22Rv1 (cell line): ENCODE data around the gene ZNF256.
"Not testable (repeated sequence)": the region's sequence is repeated elsewhere in the genome, so short reads cannot be mapped to it uniquely, and the experiment has no call there.

Experiments used
- ZFX ChIP-seq: fragments of 450-650 bp; IDR thresholded peaks from 2 replicates; pipeline ENCODE4 v1.6.1; 2017; ENCODE audit warnings: antibody characterized with exemption, borderline replicate concordance
- TF ChIP-seq, protein P1 (sequence below): fragments of 450-650 bp; IDR thresholded peaks from 2 replicates; pipeline ENCODE4 v1.5.1; 2017; ENCODE audit warnings: mild to moderate bottlenecking

DNA sequence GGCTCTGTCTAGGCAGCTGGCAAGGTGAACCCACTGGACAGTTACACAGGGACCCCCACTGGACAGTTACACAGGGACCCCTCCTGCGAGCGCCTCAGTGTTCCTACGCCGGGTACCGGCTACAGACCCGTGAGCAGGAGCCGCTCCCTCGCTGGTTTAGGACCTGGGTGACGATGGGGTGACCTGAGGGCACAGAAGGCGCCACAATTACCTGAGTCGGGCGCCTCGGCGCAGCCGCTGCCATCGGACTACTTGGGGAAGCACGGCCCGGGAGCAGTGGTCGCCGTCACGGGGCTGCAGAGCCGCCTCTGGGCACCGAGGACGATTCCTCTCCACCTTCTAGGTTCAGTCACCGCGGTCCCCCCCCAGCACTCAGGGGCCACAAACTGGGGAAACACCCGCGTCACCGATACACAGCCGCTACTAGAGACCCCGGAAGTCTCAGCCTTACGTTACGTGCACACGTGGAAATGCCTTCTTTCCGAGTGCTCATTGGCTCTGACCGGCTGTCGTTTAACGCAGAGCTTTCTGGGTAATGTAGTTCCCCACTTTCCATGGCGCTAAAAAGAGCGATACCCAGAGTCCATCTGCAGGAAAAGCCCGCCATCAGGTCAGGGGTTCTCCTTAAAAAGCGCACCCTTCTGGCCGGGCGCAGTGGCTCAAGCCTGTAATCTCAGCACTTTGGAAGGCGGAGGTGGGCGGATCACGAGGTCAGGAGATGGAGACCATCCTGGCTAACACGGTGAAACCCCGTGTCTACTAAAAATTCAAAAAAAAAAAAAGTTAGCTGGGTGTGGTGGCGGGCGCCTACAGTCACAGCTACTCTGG is 31.1 kb downstream of the ZNF256 start, which contains the start of gene ZNF417:
- TF ChIP-seq, protein P1, sequence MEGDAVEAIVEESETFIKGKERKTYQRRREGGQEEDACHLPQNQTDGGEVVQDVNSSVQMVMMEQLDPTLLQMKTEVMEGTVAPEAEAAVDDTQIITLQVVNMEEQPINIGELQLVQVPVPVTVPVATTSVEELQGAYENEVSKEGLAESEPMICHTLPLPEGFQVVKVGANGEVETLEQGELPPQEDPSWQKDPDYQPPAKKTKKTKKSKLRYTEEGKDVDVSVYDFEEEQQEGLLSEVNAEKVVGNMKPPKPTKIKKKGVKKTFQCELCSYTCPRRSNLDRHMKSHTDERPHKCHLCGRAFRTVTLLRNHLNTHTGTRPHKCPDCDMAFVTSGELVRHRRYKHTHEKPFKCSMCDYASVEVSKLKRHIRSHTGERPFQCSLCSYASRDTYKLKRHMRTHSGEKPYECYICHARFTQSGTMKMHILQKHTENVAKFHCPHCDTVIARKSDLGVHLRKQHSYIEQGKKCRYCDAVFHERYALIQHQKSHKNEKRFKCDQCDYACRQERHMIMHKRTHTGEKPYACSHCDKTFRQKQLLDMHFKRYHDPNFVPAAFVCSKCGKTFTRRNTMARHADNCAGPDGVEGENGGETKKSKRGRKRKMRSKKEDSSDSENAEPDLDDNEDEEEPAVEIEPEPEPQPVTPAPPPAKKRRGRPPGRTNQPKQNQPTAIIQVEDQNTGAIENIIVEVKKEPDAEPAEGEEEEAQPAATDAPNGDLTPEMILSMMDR = peak; percentile 32; the same call in 1 of the 2 replicates
- TF ChIP-seq ZFX = not testable (repeated sequence)
